Left ventricle myocardium inferior (tissue), 1 donor: ENCODE data around the gene CCDC154. TPM values are rescaled to one million over a fixed set of nuclear protein-coding genes. Genes with fewer than 3 reads are reported as not detected.
A peak's percentile ranks its signal among the peaks of the same experiment; 100 is the strongest.

Source experiments
- DNase-seq: peaks from one replicate; pipeline ENCODE4 v3.0.0-alpha.2; 2020
- H3K27ac ChIP-seq: fragments of 200-600 bp; replicated peaks from 2 replicates; pipeline ENCODE4 v1.8.0; 2021
- H3K27me3 ChIP-seq: fragments of 200-600 bp; 2 replicates; pipeline ENCODE4 v1.8.0; 2021; ENCODE audit warnings: low read depth
- H3K36me3 ChIP-seq: fragments of 200-600 bp; 2 replicates; pipeline ENCODE4 v1.8.0; 2021
- H3K4me1 ChIP-seq: fragments of 200-600 bp; 2 replicates; pipeline ENCODE4 v1.8.0; 2021
- H3K4me3 ChIP-seq: fragments of 200-600 bp; 2 replicates; pipeline ENCODE4 v1.8.0; 2021; ENCODE audit warnings: mild to moderate bottlenecking, moderate library complexity
- H3K9me3 ChIP-seq: fragments of 200-600 bp; replicated peaks from 2 replicates; pipeline ENCODE4 v1.8.0; 2021
- intact Hi-C: fragments of 100-400 bp; cut with micrococcal nuclease; formaldehyde crosslinking; loops from one replicate; pipeline ENCODE4 v1.11.0; 2022
- total RNA-seq: library from RNA; stranded (reverse); fragmentation: NEBNext Ultra II Directional; extraction: Animal tissue kit (Norgen Biotek cat#: 25700); gene quantifications from one replicate; pipeline ENCODE4 v1.2.1, GENCODE V29; 2021
- TF ChIP-seq, protein P1 (sequence below): fragments of 200-600 bp; IDR thresholded peaks from 2 replicates; pipeline ENCODE4 v1.8.0; 2021; ENCODE audit warnings: antibody characterized with exemption, mild to moderate bottlenecking, borderline replicate concordance
- donor health status: DM: no; HTN: yes; CAD: no; lungs with severe emphysema.

CCDC154 gene
- total RNA-seq, 1 donor from 2014 or later, result 1.3 TPM

- TF ChIP-seq, protein P1, sequence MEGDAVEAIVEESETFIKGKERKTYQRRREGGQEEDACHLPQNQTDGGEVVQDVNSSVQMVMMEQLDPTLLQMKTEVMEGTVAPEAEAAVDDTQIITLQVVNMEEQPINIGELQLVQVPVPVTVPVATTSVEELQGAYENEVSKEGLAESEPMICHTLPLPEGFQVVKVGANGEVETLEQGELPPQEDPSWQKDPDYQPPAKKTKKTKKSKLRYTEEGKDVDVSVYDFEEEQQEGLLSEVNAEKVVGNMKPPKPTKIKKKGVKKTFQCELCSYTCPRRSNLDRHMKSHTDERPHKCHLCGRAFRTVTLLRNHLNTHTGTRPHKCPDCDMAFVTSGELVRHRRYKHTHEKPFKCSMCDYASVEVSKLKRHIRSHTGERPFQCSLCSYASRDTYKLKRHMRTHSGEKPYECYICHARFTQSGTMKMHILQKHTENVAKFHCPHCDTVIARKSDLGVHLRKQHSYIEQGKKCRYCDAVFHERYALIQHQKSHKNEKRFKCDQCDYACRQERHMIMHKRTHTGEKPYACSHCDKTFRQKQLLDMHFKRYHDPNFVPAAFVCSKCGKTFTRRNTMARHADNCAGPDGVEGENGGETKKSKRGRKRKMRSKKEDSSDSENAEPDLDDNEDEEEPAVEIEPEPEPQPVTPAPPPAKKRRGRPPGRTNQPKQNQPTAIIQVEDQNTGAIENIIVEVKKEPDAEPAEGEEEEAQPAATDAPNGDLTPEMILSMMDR, result no peak
- no peaks in the 10 kb centered on the region for H3K9me3 ChIP-seq
- no peaks in the 10 kb centered on the region for H3K36me3 ChIP-seq
- peaks cover 54% of the 10 kb centered on the region for H3K4me1 ChIP-seq
- DNase-seq, result peak; percentile 94
- intact Hi-C loops, result no loop called here
- H3K27me3 ChIP-seq, result no peaks in the 10 kb centered on the region
- H3K27ac ChIP-seq, result peak within 1 kb of the TSS; percentile 97
- H3K4me3 ChIP-seq, result peak within 1 kb of the TSS; percentile 99
These were observed 30.6 kb upstream of the CCDC154 start, which contains the start of gene CLCN7 for GRCh38 chr16:1474796-1475551. CLCN7 (minus strand) TSS chr16:1475028; CDS start chr16:1474974, 54 bp downstream.

DNA sequence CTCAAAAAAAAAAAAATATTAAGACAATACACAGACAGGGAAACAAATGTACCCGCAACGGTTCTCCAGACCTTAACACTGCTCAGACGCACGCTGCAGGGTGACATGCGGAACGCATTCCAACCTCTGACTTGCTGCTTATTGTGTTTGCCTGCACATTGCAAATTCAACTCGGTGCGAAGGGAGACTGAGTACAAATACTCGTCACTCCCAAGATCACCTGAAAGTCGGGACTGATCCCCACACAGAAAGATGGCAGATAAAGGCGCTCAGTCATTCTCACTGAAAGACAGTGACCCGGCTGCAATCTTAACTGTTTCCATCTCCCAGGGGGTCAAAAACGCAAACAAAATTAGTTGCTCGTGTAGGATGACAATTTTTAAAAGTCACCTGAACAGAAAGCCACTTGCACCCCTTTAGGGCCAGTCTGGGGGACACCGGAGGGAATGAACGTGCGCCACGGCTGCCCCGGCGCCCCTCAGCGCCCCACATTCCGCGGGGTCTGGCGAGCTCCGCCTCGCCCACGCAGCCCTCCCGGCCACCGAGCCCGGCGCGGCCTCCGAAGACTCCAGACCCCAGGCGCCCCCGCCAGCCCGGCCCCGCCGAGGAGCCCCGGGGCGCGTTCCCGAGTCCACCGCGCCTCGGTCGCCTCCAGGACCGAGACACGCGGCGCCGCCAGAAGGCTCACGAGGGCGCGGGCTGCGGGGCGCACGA lies 29.9 kb upstream of the CCDC154 start:
- Histone ChIP-seq H3K27ac (peak overlapping the region; percentile 97), H3K27me3 (no peaks in the 10 kb centered on the region), H3K4me1 (peaks cover 56% of the 10 kb centered on the region), H3K9me3 (no peaks in the 10 kb centered on the region), H3K36me3 (no peaks in the 10 kb centered on the region), H3K4me3 (peak overlapping the region; percentile 99)
- DNase-seq, result no peak
- TF ChIP-seq, protein P1, result no peak
- intact Hi-C loops, result no loop called here

DNA sequence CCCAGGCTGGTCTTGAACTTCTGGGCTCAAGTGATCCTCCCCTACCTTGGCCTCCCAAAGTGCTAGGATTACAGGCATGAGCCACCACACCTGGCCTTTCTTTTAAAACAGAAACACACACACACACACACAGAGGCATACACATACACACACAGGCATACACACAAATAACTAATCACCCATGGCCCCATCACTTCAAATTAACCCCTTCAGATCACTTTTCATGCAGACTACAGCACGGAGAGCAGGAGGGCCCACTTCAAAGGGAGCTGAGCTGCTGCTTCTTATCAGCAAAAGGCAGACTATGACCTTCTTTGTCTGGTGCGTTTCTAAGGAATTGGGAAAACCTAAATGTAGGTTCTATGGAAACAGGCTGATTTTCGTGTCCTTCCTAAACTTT lies 28.6 kb upstream of the CCDC154 start:
- Histone ChIP-seq H3K9me3 (no peaks in the 10 kb centered on the region), H3K36me3 (no peaks in the 10 kb centered on the region), H3K4me1 (peaks cover 62% of the 10 kb centered on the region), H3K27ac (no peak overlapping the region), H3K4me3 (no peak overlapping the region), H3K27me3 (no peaks in the 10 kb centered on the region)
- TF ChIP-seq, protein P1, result no peak
- no peak for DNase-seq
- intact Hi-C loops, result no loop called here

- no peak for DNase-seq
- H3K4me1 ChIP-seq, result peaks cover 72% of the 10 kb centered on the region
These were observed 27.3 kb upstream of the CCDC154 start for GRCh38 chr16:1471569-1472194.

More at GRCh38 chr16:1471569-1472194, 27.3 kb upstream of the CCDC154 start:
- no peak overlapping the region for H3K4me3 ChIP-seq
- H3K27ac ChIP-seq, result no peak overlapping the region
- H3K27me3 ChIP-seq, result no peaks in the 10 kb centered on the region
- intact Hi-C loops, result no loop called here
- no peaks in the 10 kb centered on the region for H3K9me3 ChIP-seq
- H3K36me3 ChIP-seq, result no peaks in the 10 kb centered on the region
- TF ChIP-seq, protein P1, result no peak
